Activated naive CD4-positive, alpha-beta T cell treated with anti-CD3 and anti-CD28 coated beads for 36 hours (primary cell): ENCODE measurements around the gene ADGRA1. TPM values are rescaled to one million over a fixed set of nuclear protein-coding genes. Genes with fewer than 3 reads are reported as not detected.

Experiments used
- CTCF ChIA-PET: fragments of 350-600 bp; sonication (Branson Sonifier 250); formaldehyde crosslinking; loops from one replicate; lab custom pipeline; 2021; ENCODE audit warnings: antibody characterized with exemption; lab: Charles Lee
- DNase-seq: peaks from one replicate; pipeline ENCODE4 v3.0.0-alpha.2; 2020
- H3K27ac Mint-ChIP-seq: one replicate; pipeline ENCODE4 v1.8.0; 2021; ENCODE audit warnings: mild to moderate bottlenecking, mixed read lengths
- H3K27me3 Mint-ChIP-seq: one replicate; pipeline ENCODE4 v1.8.0; 2021; ENCODE audit warnings: low read depth, mixed read lengths
- H3K36me3 Mint-ChIP-seq: one replicate; pipeline ENCODE4 v1.8.0; 2021; ENCODE audit warnings: low read depth, mixed read lengths
- H3K4me1 Mint-ChIP-seq: one replicate; pipeline ENCODE4 v1.8.0; 2021; ENCODE audit warnings: low read depth, mixed read lengths
- H3K4me3 Mint-ChIP-seq: one replicate; pipeline ENCODE4 v1.8.0; 2021; ENCODE audit warnings: mild to moderate bottlenecking, moderate library complexity, mixed read lengths
- H3K9me3 Mint-ChIP-seq: one replicate; pipeline ENCODE4 v1.8.0; 2021; ENCODE audit warnings: mixed read lengths
- intact Hi-C: fragments of 100-400 bp; cut with micrococcal nuclease; formaldehyde crosslinking; loops from one replicate; pipeline ENCODE4 v1.15.1; 2023
- total RNA-seq, 2 experiments: library from RNA; stranded (reverse); gene quantifications; one replicate each; pipeline ENCODE4 v1.2.3, GENCODE V29; 2021

Gene ADGRA1
- total RNA-seq, 2 experiments from 2014 or later = not detected

DNA sequence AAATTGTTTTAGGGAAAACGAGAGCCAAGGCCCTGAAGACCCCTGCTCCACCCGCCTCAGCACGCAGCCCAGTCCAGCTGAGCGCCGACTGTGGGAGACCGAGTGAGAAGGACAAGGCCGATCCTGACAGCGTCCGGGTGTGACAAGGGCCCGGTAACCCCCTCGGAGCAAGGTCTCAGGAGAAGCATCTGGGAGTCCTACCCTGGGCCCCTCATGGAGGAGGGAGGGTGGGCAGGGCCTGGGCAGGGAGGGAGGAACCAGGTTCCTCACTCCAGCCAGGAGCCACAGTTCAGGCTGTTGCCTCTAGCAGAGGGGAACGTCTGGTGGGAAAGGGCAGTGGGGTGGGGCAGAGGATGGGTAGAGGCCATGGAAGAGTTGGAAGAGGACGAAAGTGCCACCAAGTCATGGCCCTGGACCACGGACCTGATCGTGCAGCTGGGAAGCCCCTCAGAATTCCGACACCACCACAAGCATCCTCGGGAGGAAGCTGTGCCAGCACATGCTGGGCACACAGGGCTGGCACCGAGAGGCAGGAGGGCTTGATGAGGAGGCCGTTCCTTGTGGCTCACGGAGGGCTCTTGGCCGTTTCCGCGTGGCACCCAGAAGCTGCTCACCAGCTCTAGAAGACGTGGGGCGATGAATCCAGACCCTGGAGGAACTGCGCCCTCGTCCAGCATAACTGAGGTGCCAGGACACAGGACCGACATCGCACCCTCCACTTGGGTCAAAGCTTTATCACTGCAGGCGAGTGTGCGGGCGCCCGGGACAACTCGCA lies 70.1 kb downstream of the ADGRA1 start:
- no peaks in the 10 kb centered on the region for H3K36me3 Mint-ChIP-seq
- peaks cover 14% of the 10 kb centered on the region for H3K27me3 Mint-ChIP-seq
- CTCF ChIA-PET = no interaction called here
- H3K4me3 Mint-ChIP-seq = no peak overlapping the region
- no peak overlapping the region for H3K27ac Mint-ChIP-seq
- H3K9me3 Mint-ChIP-seq = no peaks in the 10 kb centered on the region
- DNase-seq = no peak
- no peaks in the 10 kb centered on the region for H3K4me1 Mint-ChIP-seq
- intact Hi-C loops = no loop called here

DNA sequence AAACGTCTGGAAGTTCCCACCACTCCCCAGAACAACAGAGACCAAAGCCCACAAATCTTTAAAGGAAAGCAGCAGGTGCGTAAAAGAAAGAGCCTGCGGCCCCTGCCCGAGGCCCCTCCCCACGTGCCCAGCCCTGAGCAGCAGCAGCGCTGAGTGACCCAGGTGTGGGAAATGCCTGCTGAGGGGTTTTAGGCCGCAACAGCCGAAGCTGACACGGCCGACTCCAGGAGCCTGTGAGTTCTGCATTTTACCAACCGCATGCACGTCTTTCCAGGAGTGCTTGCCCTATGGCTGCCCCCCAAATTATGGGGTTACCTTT lies 70.7 kb downstream of the ADGRA1 start:
- Mint-ChIP-seq H3K27ac (no peak overlapping the region), H3K36me3 (no peaks in the 10 kb centered on the region), H3K4me1 (no peaks in the 10 kb centered on the region), H3K9me3 (no peaks in the 10 kb centered on the region), H3K27me3 (peaks cover 17% of the 10 kb centered on the region), H3K4me3 (no peak overlapping the region)
- intact Hi-C loops = no loop called here
- CTCF ChIA-PET = no interaction called here
- DNase-seq = no peak

DNA sequence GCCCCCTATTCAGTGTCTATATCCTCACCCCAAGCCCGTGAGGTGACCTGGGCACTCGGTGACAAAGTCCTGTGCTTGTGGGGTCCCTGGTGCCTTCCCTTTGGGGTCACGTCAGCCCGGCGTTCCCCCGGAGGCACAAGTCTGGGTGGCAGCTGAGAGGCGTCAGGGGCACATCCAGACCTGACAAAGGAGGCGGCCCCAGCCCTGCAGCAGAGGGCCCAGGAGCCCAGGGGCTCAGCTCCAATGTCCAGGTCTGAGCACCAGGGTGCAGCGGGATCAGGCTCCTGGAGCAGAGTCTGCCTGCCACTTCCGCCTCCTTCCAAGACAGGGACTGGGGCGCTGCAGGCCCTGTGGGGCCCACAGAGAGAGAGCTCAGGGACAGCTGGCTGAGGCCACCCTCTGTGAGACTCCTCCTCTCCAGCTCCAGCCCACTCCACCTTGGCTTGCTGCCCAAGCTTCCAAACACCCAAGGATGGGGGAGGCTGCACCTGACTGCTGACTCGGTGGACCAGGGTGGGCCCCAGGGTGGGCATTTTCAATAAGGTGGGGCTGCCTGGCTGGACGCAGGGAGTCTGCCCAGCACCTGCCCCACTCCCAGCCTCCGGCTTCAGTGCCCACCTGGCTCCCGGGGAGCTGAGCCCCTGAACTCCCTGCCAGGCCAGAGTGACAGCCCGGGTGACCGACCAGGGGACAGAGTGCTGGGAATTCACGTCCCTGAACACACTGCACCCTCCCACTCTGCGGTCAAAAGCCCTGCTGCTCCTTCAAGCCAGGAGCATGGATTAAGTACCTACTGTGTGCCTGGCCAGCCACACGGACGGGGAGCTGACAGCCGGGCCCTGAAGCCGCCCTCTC lies 71.3 kb downstream of the ADGRA1 start:
- CTCF ChIA-PET = no interaction called here
- intact Hi-C loops = no loop called here
- Mint-ChIP-seq H3K36me3 (no peaks in the 10 kb centered on the region), H3K4me3 (no peak overlapping the region), H3K9me3 (no peaks in the 10 kb centered on the region), H3K4me1 (no peaks in the 10 kb centered on the region), H3K27me3 (peaks cover 18% of the 10 kb centered on the region), H3K27ac (no peak overlapping the region)
- no peak for DNase-seq

DNA sequence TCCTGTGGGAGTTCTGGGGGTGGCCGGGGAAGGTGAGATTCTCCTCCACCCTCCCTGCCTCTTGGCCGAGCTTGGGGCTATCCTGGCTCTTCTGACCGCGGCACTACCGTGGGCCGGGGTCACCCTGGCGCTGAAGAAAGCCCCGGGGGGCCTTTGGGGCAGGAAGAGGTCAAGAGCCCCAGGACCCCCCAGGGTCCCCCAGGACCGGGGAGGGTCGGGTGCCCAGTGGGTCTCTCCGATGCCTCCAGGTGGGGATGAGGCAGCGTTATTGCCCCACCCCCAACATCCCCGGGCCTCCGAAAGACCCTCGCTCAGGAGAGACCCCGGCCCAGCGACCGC lies 71.9 kb downstream of the ADGRA1 start:
- H3K4me3 Mint-ChIP-seq = no peak overlapping the region
- intact Hi-C loops = no loop called here
- H3K36me3 Mint-ChIP-seq = no peaks in the 10 kb centered on the region
- CTCF ChIA-PET = no interaction called here
- H3K27me3 Mint-ChIP-seq = peaks cover 18% of the 10 kb centered on the region
- no peak for DNase-seq
- no peaks in the 10 kb centered on the region for H3K9me3 Mint-ChIP-seq
- H3K27ac Mint-ChIP-seq = no peak overlapping the region
- H3K4me1 Mint-ChIP-seq = no peaks in the 10 kb centered on the region

DNA sequence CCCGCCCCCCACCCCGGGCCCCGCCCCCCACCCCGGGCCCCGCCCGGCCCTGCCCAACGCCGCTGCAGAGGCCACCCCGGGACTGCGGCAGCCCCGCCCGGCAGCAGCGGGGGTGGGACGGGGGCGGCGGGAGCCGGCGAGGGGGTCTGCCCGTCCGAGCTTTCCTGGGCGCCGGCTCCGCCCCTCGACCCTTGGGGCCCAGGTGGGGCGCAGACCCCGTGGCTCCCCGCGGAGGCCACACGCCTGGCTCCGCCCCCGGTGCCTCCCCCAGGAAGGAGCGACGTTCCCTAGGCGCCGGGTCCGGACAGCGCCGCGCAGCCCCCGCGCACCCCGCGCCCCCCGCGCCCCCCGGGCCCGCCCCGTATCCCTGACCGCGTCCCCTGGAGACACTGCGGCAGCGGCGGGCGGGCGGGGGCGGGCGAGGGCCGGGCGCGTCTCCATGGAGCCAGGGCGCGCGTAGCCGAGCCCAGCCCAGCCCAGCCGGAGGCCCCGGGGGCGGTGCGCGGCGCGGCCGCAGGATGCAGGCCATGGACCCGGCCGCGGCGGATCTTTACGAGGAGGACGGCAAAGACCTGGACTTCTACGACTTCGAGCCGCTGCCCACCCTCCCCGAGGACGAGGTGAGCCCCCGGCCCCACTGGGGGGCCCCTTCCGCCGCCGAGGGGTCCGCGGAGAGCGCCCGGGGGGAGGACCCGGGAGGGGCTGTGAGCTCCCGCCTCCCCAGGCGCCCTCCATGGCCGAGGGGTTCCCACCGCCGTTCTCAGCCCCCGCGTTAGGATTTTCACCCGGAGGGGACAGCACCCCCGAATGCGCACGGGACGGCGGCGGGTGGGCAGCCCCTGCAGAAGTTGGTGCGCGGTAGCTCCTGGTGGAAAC lies 72.5 kb downstream of the ADGRA1 start, which contains the start of gene KNDC1:
Gene KNDC1 (plus strand): TSS at position 270 of the 876 bp plus-strand sequence. CDS start 249 bp downstream, at position 519.
- DNase-seq = no peak
- CTCF ChIA-PET = no interaction called here
- H3K36me3 Mint-ChIP-seq = no peaks in the 10 kb centered on the region
- intact Hi-C loops = no loop called here
- H3K27me3 Mint-ChIP-seq = peaks cover 18% of the 10 kb centered on the region
- no peak within 1 kb of the TSS for H3K4me3 Mint-ChIP-seq
- H3K4me1 Mint-ChIP-seq = no peaks in the 10 kb centered on the region
- H3K9me3 Mint-ChIP-seq = no peaks in the 10 kb centered on the region
- no peak within 1 kb of the TSS for H3K27ac Mint-ChIP-seq

DNA sequence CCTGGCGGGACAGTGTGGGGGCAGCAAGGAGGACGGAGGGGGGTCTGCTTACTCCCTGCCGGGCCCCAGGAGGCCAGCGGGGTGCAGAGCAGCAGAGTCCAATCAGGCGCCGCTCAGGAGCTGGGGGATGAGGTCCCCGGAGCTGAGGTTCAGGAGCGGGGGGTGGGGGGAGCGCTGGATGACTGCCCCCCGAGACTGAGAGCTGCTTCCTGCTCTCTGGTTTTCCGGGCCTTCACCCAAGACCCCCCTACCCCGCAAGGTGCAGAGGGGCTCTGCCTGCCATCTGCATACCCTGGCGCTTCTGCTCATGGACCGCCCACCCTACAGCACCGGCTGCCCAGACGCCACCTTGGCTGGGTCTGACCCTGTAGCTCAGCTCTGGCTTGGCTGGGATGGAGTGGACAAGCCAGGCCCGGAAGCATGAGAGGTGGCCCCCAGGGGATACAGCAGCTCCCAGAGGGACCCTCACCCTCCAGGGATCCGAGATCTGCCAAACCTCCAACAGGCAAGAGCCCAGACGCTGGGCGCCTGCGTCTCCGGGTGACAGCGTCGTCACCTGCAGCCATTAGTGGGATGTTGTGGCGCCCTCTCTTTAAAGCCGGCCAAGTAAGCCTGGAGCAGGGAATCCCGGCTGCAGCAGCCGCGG lies 73.2 kb downstream of the ADGRA1 start:
- no peak for DNase-seq
- Mint-ChIP-seq H3K9me3 (no peaks in the 10 kb centered on the region), H3K4me3 (no peak overlapping the region), H3K36me3 (no peaks in the 10 kb centered on the region), H3K27ac (no peak overlapping the region), H3K4me1 (no peaks in the 10 kb centered on the region), H3K27me3 (peaks cover 18% of the 10 kb centered on the region)
- intact Hi-C loops = no loop called here
- CTCF ChIA-PET = no interaction called here

DNA sequence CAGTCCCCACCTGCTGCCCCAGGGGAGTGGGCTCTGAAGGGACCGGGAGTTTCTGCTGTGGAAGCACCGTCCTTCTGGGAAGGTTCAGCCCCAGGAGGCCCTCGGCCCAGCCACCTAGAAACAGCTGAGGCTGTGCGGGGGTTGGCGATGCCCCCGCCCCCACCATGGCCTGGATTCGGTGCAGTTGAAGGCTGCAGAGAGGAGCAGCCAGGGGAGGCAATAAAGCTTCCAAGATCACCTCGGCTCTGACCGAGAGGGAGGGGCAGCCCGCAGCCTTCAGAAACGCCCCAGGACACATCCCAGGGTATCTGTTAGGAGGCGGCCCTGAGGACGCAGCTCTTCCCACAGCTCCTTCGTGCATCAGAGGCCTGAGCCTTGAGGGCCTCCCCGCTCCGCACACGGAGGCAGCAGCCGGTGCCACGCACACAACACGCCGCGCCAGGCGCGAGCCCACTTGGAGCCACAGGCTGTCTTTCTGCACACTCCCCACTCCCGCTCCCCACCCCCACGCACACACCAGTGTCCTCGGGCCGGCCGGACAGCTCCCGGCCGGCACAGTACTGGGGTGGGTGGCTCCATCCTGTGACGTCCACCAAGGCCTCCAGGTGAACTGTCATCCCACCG lies 73.9 kb downstream of the ADGRA1 start:
- CTCF ChIA-PET = no interaction called here
- no peaks in the 10 kb centered on the region for H3K36me3 Mint-ChIP-seq

DNA sequence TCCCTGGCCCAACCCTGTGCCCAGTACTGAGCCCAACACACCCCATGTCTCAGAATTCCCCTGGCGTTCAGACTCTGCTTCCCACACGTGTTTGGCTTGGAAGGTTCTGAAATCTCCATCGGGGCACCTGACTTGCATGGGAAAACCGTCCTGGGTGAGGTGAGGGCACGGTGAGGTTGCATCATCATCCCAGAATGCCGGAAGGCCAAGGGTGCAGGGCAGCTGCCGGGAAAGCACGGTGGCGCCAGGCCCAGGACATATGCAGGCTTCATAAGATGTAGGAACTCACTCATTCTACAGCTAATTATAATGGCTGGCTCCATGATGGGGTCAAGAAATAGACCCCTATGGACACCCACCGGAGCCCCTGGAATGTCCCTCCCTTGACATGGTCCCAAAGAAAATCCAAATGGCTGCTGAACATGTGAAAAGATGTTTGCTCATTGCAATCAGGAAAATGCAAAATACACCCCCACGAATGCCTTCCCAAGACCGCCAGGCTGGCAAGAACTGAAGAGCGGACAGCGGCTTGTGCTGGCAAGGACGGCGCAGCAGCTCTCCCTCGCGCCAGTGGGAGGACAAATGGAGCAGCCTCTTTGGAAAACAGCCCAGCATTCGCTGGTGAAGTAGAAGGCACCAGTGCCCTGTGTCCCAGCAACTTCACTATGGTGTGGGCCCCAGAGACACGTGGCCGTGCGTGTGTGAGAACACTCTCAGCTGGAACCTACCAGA lies 74.6 kb downstream of the ADGRA1 start:
- no peak overlapping the region for H3K4me3 Mint-ChIP-seq

More for the DNA sequence above, 73.9 kb downstream of the ADGRA1 start:
- no peak overlapping the region for H3K27ac Mint-ChIP-seq
- no peak for DNase-seq
- no peak overlapping the region for H3K4me3 Mint-ChIP-seq
- H3K9me3 Mint-ChIP-seq = no peaks in the 10 kb centered on the region
- H3K4me1 Mint-ChIP-seq = no peaks in the 10 kb centered on the region
- peaks cover 18% of the 10 kb centered on the region for H3K27me3 Mint-ChIP-seq
- intact Hi-C loops = no loop called here

DNA sequence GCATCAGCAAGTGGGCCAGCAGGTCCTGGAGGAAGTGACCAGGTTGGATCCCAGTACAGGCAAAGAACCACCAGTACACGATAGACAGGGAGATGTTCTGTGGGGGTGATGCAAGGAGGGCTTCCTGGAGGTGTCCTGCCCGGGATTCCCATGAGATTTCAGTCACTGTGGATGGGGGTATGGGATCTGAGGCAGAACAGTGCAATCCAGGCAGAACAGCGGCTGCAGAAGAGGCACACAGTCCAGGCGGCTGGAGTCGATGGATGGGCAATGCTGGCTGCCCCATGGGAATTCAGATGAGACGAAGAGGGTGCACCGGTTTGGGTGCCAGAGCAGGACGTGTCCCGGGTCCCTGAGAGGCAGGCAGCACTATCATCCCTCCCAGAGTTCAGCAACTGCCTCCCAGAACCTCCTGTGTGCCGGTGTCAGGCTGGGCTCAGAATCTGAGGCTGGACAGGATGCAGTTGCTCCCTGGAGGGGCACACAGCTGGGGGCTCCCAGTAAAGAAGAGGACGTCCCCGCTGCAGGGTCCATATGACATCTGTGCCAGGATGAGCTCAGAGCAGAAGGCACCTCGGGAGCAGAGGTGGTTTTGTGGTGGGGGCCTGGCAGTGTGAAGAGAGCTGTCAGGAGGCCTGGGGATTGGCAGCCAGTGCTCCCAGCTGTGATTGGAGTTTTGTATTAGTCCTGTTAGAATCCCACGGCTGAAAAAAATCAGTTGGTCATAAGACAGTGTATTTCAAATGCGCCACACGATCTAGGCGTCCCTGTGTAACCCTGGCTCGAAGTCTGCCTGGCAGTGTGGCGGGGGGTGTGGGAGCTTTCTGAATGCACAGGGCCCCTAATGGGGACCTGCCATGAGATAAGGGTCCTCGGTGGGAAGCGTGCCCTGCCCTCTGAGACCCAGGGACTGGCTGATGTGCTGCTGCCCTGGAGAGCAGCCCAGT lies 75.5 kb downstream of the ADGRA1 start:
- H3K27ac Mint-ChIP-seq = no peak overlapping the region
- intact Hi-C loops = no loop called here
- H3K27me3 Mint-ChIP-seq = peaks cover 18% of the 10 kb centered on the region

More for the DNA sequence above, 74.6 kb downstream of the ADGRA1 start:
- no peaks in the 10 kb centered on the region for H3K4me1 Mint-ChIP-seq
- no peak for DNase-seq
- no peak overlapping the region for H3K27ac Mint-ChIP-seq
- no peaks in the 10 kb centered on the region for H3K9me3 Mint-ChIP-seq
- intact Hi-C loops = no loop called here
- no peaks in the 10 kb centered on the region for H3K36me3 Mint-ChIP-seq
- peaks cover 18% of the 10 kb centered on the region for H3K27me3 Mint-ChIP-seq
- CTCF ChIA-PET = no interaction called here

DNA sequence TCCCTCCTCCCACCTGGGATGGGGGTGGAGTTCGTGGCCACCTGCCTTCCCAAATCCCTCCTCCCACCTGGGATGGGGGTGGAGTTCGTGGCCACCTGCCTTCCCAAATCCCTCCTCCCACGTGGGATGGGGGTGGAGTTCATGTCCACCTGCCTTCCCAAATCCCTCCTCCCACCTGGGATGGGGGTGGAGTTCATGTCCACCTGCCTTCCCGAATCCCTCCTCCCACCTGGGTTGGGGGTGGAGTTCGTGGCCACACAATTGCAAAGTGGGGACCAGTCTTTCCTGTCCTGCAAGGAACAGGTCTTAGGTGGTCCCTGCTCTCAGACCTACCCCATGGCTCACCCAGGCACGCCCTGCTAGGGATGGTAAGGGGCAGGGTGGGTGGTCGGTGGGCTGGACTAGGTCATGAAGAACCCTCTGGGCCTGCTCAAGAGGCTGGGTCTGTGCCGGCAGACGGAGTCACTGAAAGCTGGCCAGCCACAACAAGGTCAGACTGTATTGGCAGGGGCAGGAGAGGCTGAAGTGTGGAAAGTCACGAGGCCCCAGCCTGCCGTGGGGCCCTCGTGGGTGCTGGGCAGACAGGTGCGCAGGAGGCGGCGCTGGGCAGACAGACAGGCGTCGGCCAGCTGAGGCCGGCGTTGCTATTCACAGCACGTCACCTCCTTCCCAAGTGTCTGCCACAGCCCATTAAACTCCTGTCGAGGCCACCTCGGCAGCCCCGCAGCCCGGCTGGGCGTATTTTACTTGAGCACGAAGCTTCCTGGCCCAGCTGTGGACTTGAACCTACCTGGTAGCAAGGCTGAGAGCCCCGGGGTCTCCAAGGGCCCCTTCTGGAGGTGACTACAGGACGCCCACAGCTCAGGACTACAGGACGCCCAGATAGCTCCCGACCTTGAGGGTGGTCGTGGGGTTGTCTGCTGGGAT lies 76.4 kb downstream of the ADGRA1 start:
- CTCF ChIA-PET = no interaction called here
- Mint-ChIP-seq H3K4me1 (no peaks in the 10 kb centered on the region), H3K27ac (no peak overlapping the region), H3K36me3 (no peaks in the 10 kb centered on the region), H3K27me3 (peaks cover 18% of the 10 kb centered on the region), H3K4me3 (no peak overlapping the region), H3K9me3 (no peaks in the 10 kb centered on the region)
- no peak for DNase-seq
- intact Hi-C loops = no loop called here

More for the DNA sequence above, 75.5 kb downstream of the ADGRA1 start:
- no peaks in the 10 kb centered on the region for H3K9me3 Mint-ChIP-seq
- H3K4me1 Mint-ChIP-seq = no peaks in the 10 kb centered on the region
- CTCF ChIA-PET = no interaction called here
- DNase-seq = no peak
- no peak overlapping the region for H3K4me3 Mint-ChIP-seq
- H3K36me3 Mint-ChIP-seq = no peaks in the 10 kb centered on the region
